WTC11 (cell line): Measurements from ENCODE around the gene ERP44. TPM values are rescaled to one million over a fixed set of nuclear protein-coding genes. Genes with fewer than 3 reads are reported as not detected.

Experiments used
- ATAC-seq: fragments of 200-7000 bp; cut with Tn5 transposase; 2 replicates; pipeline ENCODE4 v1.10.0; 2021; ENCODE audit warnings: mild to moderate bottlenecking, moderate library complexity
- CTCF ChIA-PET: fragments of 300-600 bp; sonication (Branson Sonifier 250); formaldehyde crosslinking; loops from one replicate; lab custom pipeline; 2021; ENCODE audit warnings: antibody characterized with exemption; lab: Charles Lee
- POLR2A ChIA-PET: fragments of 350-600 bp; sonication (Branson Sonifier 250); formaldehyde crosslinking; loops from one replicate; lab custom pipeline; 2021; ENCODE audit warnings: antibody characterized with exemption; lab: Charles Lee
- DNase-seq: peaks from one replicate; pipeline ENCODE4 v3.0.0; 2021; ENCODE audit warnings: low spot score
- H3K27ac Mint-ChIP-seq: 2 replicates; pipeline ENCODE4 v1.8.0; 2021; ENCODE audit warnings: mixed read lengths
- H3K27me3 Mint-ChIP-seq: 2 replicates; pipeline ENCODE4 v1.8.0; 2021; ENCODE audit warnings: low read depth, mild to moderate bottlenecking, moderate library complexity, mixed read lengths
- H3K36me3 Mint-ChIP-seq: 2 replicates; pipeline ENCODE4 v1.8.0; 2021; ENCODE audit warnings: mixed read lengths
- H3K4me1 Mint-ChIP-seq: 2 replicates; pipeline ENCODE4 v1.8.0; 2022; ENCODE audit warnings: mixed read lengths
- H3K4me3 Mint-ChIP-seq: 2 replicates; pipeline ENCODE4 v1.8.0; 2021; ENCODE audit warnings: mild to moderate bottlenecking, moderate library complexity, mixed read lengths
- H3K9me3 Mint-ChIP-seq: 2 replicates; pipeline ENCODE4 v1.8.0; 2021; ENCODE audit warnings: mixed read lengths
- ATF2 ChIP-seq: sonication (generic); formaldehyde crosslinking; IDR thresholded peaks from 2 replicates; pipeline ENCODE4 v1.8.1; 2022; ENCODE audit warnings: low read depth, missing genetic modification reagents, borderline replicate concordance
- ATF3 ChIP-seq: sonication (generic); formaldehyde crosslinking; conservative IDR thresholded peaks from 2 replicates; pipeline ENCODE4 v1.8.1; 2022; ENCODE audit warnings: mild to moderate bottlenecking, missing genetic modification reagents
- CREB1 ChIP-seq: sonication (generic); formaldehyde crosslinking; IDR thresholded peaks from 2 replicates; pipeline ENCODE4 v1.8.0; 2023; ENCODE audit warnings: mild to moderate bottlenecking, missing genetic modification reagents
- ELF4 ChIP-seq: sonication (generic); formaldehyde crosslinking; IDR thresholded peaks from 2 replicates; pipeline ENCODE4 v1.8.1; 2022; ENCODE audit warnings: low read depth, mild to moderate bottlenecking, moderate library complexity, missing genetic modification reagents
- ERG ChIP-seq: fragments of 250-450 bp; sonication (Bioruptor Pico); IDR thresholded peaks from 2 replicates; pipeline ENCODE4 v1.8.0; 2021; ENCODE audit warnings: mild to moderate bottlenecking
- FOXP1 ChIP-seq: sonication (generic); formaldehyde crosslinking; IDR thresholded peaks from 2 replicates; pipeline ENCODE4 v1.8.0; 2022; ENCODE audit warnings: missing genetic modification reagents, mild to moderate bottlenecking, moderate library complexity, borderline replicate concordance
- GRHL2 ChIP-seq: fragments of 250-450 bp; sonication (Bioruptor Pico); IDR thresholded peaks from 2 replicates; pipeline ENCODE4 v1.8.0; 2022; ENCODE audit warnings: mild to moderate bottlenecking, moderate library complexity; ENCODE audit not compliant: insufficient replicate concordance, severe bottlenecking
- JUN ChIP-seq: sonication (generic); formaldehyde crosslinking; IDR thresholded peaks from 2 replicates; pipeline ENCODE4 v1.8.0; 2023; ENCODE audit warnings: mild to moderate bottlenecking, missing genetic modification reagents
- MYBL2 ChIP-seq: sonication (generic); formaldehyde crosslinking; IDR thresholded peaks from 2 replicates; pipeline ENCODE4 v1.8.1; 2023; ENCODE audit warnings: mild to moderate bottlenecking, moderate library complexity, missing genetic modification reagents
- NR1H2 ChIP-seq: sonication (generic); formaldehyde crosslinking; IDR thresholded peaks from 2 replicates; pipeline ENCODE4 v1.9.0; 2021; ENCODE audit warnings: mild to moderate bottlenecking, moderate library complexity, missing genetic modification reagents
- NR2C2 ChIP-seq: sonication (generic); formaldehyde crosslinking; IDR thresholded peaks from 2 replicates; pipeline ENCODE4 v1.8.0; 2022; ENCODE audit warnings: mild to moderate bottlenecking, missing genetic modification reagents
- PREB ChIP-seq: sonication (generic); formaldehyde crosslinking; IDR thresholded peaks from 2 replicates; pipeline ENCODE4 v1.8.1; 2022; ENCODE audit warnings: mild to moderate bottlenecking, missing genetic modification reagents, moderate library complexity, borderline replicate concordance
- SOX15 ChIP-seq: fragments of 250-450 bp; sonication (Bioruptor Pico); IDR thresholded peaks from 2 replicates; pipeline ENCODE4 v1.9.0; 2021; ENCODE audit warnings: mild to moderate bottlenecking
- TCF7 ChIP-seq: sonication (generic); formaldehyde crosslinking; IDR thresholded peaks from 2 replicates; pipeline ENCODE4 v1.8.0; 2022; ENCODE audit warnings: mild to moderate bottlenecking, low read depth, missing genetic modification reagents, moderate library complexity
- USF2 ChIP-seq: sonication (generic); formaldehyde crosslinking; IDR thresholded peaks from 2 replicates; pipeline ENCODE4 v1.8.1; 2023; ENCODE audit warnings: mild to moderate bottlenecking, missing genetic modification reagents, moderate library complexity
- ZBTB21 ChIP-seq: sonication (generic); formaldehyde crosslinking; IDR thresholded peaks from 2 replicates; pipeline ENCODE4 v1.8.1; 2023; ENCODE audit warnings: mild to moderate bottlenecking, missing genetic modification reagents, borderline replicate concordance
- ZNF416 ChIP-seq: fragments of 250-450 bp; sonication (Bioruptor Pico); IDR thresholded peaks from 2 replicates; pipeline ENCODE4 v1.9.0; 2021; ENCODE audit warnings: mild to moderate bottlenecking, inconsistent platforms
- total RNA-seq: library from RNA; stranded (reverse); gene quantifications from 3 replicates; pipeline ENCODE4 v1.2.3, GENCODE V29; 2021

Gene ERP44
- total RNA-seq, 1 experiment from 2014 or later = 13.7 TPM

GRCh38 chr9:100057624-100058023 lies 41.2 kb downstream of the ERP44 start:
- POLR2A ChIA-PET = no interaction called here
- ATAC-seq = no peak
- no peaks in the 10 kb centered on the region for H3K9me3 Mint-ChIP-seq
- H3K4me1 Mint-ChIP-seq = peaks cover 10% of the 10 kb centered on the region
- CTCF ChIA-PET = no interaction called here
- TF ChIP-seq FOXP1 (CRISPR knock-in tag) = no peak
- no peak for TF ChIP-seq ERG (CRISPR knock-in tag)
- no peak for TF ChIP-seq PREB (CRISPR knock-in tag)
- TF ChIP-seq CREB1 (CRISPR knock-in tag) = no peak
- TF ChIP-seq JUN = no peak
- no peak for TF ChIP-seq ATF2
- TF ChIP-seq ZBTB21 = no peak
- no peaks in the 10 kb centered on the region for H3K36me3 Mint-ChIP-seq
- no peak overlapping the region for H3K4me3 Mint-ChIP-seq
- no peak overlapping the region for H3K27ac Mint-ChIP-seq
- DNase-seq = no peak
- H3K27me3 Mint-ChIP-seq = no peaks in the 10 kb centered on the region

- no peaks in the 10 kb centered on the region for H3K27me3 Mint-ChIP-seq
- peaks cover 10% of the 10 kb centered on the region for H3K4me1 Mint-ChIP-seq
Measured at GRCh38 chr9:100056561-100056960, 42.2 kb downstream of the ERP44 start.

GRCh38 chr9:100052375-100052774 lies 46.4 kb downstream of the ERP44 start:
- no peak overlapping the region for H3K4me3 Mint-ChIP-seq
- no peaks in the 10 kb centered on the region for H3K9me3 Mint-ChIP-seq
- no peaks in the 10 kb centered on the region for H3K27me3 Mint-ChIP-seq
- H3K4me1 Mint-ChIP-seq = no peaks in the 10 kb centered on the region
- DNase-seq (no peak), ATAC-seq (no peak)
- H3K36me3 Mint-ChIP-seq = no peaks in the 10 kb centered on the region
- CTCF ChIA-PET = no interaction called here
- no peak for TF ChIP-seq GRHL2
- no peak overlapping the region for H3K27ac Mint-ChIP-seq
- POLR2A ChIA-PET = no interaction called here

More at GRCh38 chr9:100056561-100056960, 42.2 kb downstream of the ERP44 start:
- Mint-ChIP-seq H3K27ac (no peak overlapping the region), H3K4me3 (no peak overlapping the region), H3K9me3 (no peaks in the 10 kb centered on the region), H3K36me3 (no peaks in the 10 kb centered on the region)
- DNase-seq = no peak
- TF ChIP-seq NR1H2 (CRISPR knock-in tag) (no peak), USF2 (no peak), ATF3 (CRISPR knock-in tag) (no peak), SOX15 (CRISPR knock-in tag) (no peak), NR2C2 (CRISPR knock-in tag) (no peak), ATF2 (no peak), ZNF416 (CRISPR knock-in tag) (no peak), ELF4 (CRISPR knock-in tag) (no peak), TCF7 (CRISPR knock-in tag) (no peak), MYBL2 (CRISPR knock-in tag) (no peak)
- ATAC-seq = no peak
- POLR2A ChIA-PET = no interaction called here
- CTCF ChIA-PET = no interaction called here
